ENCODE data around the gene SERTAD3. TPM values are rescaled to one million over a fixed set of nuclear protein-coding genes. Genes with fewer than 3 reads are reported as not detected.

The SERTAD3 gene
- total RNA-seq, 4 donors from 2014 or later = 22.1 to 30.2 (median 26.4) TPM

- no peaks in the 10 kb centered on the region for H3K27me3 ChIP-seq
- no peaks in the 10 kb centered on the region for H3K9me3 ChIP-seq
- H3K4me3 ChIP-seq = no peak overlapping the region
- no peak for ATAC-seq
- H3K36me3 ChIP-seq = peaks cover 0 to 16% of the 10 kb centered on the region in 2 donors
- H3K27ac ChIP-seq = peak overlapping the region in 2 of 4 donors; percentile 11 to 98
- WGBS, 2 donors (ENCODE audit: low coverage in 1 of 2) = 80 to 92% methylated on average over 2 of the region's 5 CpGs
- peaks cover 0 to 58% (median 33%) of the 10 kb centered on the region in 3 donors for H3K4me1 ChIP-seq
- TF ChIP-seq POLR2AphosphoS5 (IDR thresholded peaks at IDR 0.05) = no peak
- TF ChIP-seq EP300 (IDR thresholded peaks at IDR 0.05) = no peak
- no peak for TF ChIP-seq CTCF (IDR thresholded peaks at IDR 0.05)
- no peak for TF ChIP-seq POLR2A (IDR thresholded peaks at IDR 0.05)
Observed at GRCh38 chr19:40419780-40420179, 24.4 kb downstream of the SERTAD3 start.

DNA sequence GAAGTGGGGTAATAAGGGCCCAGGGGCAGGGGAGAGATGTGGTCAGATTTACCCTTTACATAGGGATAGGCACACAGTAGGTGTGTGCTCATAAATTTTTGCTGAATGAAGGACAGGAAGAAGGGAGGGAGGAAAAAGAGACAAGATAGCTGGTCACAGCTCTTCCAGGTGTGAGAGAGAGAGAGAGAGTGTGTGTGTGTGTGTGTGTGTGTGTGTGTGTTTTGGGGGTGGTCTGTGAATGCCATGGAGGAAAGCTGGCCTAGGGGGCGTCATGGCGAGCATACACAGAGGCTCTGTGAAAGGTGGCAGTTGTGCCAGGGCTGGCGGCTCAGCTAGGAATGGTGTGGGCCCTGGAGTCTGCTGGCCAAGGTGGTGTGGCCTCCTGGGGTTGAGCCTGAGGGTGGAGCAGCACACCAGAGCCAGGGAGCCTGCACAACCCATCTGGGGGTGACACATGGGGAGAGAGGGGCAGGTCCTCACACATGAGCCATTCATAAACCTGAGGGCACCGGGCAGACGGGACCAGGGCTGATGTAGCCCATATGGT lies 25.0 kb downstream of the SERTAD3 start:
- Histone ChIP-seq H3K27ac (peak overlapping the region in 2 of 4 donors; percentile 11 to 41), H3K4me1 (peaks cover 0 to 52% (median 33%) of the 10 kb centered on the region in 3 donors)
- 57 to 75% methylated on average over 2 to 3 of the region's 5 CpGs for WGBS, 2 donors (ENCODE audit: low coverage in 1 of 2)

DNA sequence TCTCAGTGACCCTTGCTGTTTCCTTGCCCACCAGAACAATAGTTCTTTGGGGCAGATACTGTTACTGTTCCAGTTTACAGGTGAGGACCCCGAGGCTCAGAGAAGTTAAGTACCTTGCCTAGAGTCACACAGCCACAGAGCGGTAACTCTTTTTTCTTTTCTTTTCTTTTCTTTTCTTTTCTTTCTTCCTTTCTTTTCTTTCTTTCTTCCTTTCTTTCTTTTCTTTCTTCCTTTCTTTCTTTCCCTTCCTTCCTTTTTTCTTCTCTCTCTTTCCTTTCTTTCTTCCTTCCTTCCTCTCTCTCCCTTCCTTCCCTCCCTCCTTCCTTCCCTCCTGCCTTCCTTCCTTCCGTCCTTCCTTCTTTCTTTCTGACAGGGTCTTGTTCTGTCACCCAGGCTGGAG lies 26.1 kb downstream of the SERTAD3 start:
- Histone ChIP-seq H3K9me3 (no peaks in the 10 kb centered on the region), H3K4me1 (peaks cover 0 to 48% (median 27%) of the 10 kb centered on the region in 3 donors), H3K36me3 (peaks cover 0 to 9% of the 10 kb centered on the region in 2 donors), H3K27me3 (no peaks in the 10 kb centered on the region), H3K27ac (peak overlapping the region in 3 of 4 donors; percentile 70 to 80 (median 71)), H3K4me3 (no peak overlapping the region)
- 91 to 94% methylated on average over 2 to 3 of the region's 3 CpGs for WGBS, 2 donors (ENCODE audit: low coverage in 1 of 2)
- no peak for ATAC-seq
- TF ChIP-seq POLR2A (IDR thresholded peaks at IDR 0.05) (no peak), CTCF (IDR thresholded peaks at IDR 0.05) (no peak), POLR2AphosphoS5 (IDR thresholded peaks at IDR 0.05) (no peak), EP300 (IDR thresholded peaks at IDR 0.05) (no peak)

More for the DNA sequence above, 25.0 kb downstream of the SERTAD3 start:
- ATAC-seq = no peak
- no peak for TF ChIP-seq POLR2A (IDR thresholded peaks at IDR 0.05)
- no peak for TF ChIP-seq CTCF (IDR thresholded peaks at IDR 0.05)
- no peak for TF ChIP-seq POLR2AphosphoS5 (IDR thresholded peaks at IDR 0.05)
- no peak for TF ChIP-seq EP300 (IDR thresholded peaks at IDR 0.05)
- Histone ChIP-seq H3K27me3 (no peaks in the 10 kb centered on the region), H3K4me3 (no peak overlapping the region), H3K9me3 (no peaks in the 10 kb centered on the region), H3K36me3 (peaks cover 0 to 16% of the 10 kb centered on the region in 2 donors)

- H3K27me3 ChIP-seq = no peaks in the 10 kb centered on the region
- H3K36me3 ChIP-seq = peaks cover 0 to 5% of the 10 kb centered on the region in 2 donors
- TF ChIP-seq POLR2AphosphoS5 (IDR thresholded peaks at IDR 0.05) (no peak), EP300 (IDR thresholded peaks at IDR 0.05) (no peak), CTCF (IDR thresholded peaks at IDR 0.05) (no peak), POLR2A (IDR thresholded peaks at IDR 0.05) (no peak)
- H3K27ac ChIP-seq = peak overlapping the region in 3 of 4 donors; percentile 70 to 80 (median 71)
- no peak for ATAC-seq
- WGBS, 2 donors (ENCODE audit: low coverage in 1 of 2) = 67 to 76% methylated on average over 3 to 4 of the region's 4 CpGs
- H3K4me1 ChIP-seq = peaks cover 0 to 48% (median 23%) of the 10 kb centered on the region in 3 donors
- no peaks in the 10 kb centered on the region for H3K9me3 ChIP-seq
- H3K4me3 ChIP-seq = no peak overlapping the region
Observed at GRCh38 chr19:40417643-40417981, 26.5 kb downstream of the SERTAD3 start.
